SK-N-SH treated with all-trans-retinoic acid at 6 μM for 48 hours (cell line): ENCODE measurements around the gene FARS2.

ENCODE experiments used
- ATAC-seq: fragments of 200-7000 bp; cut with Tn5 transposase; 3 replicates; pipeline ENCODE4 v1.9.1; 2020; ENCODE audit warnings: mild to moderate bottlenecking, moderate library complexity
- ARNTL ChIP-seq: fragments of 450-650 bp; formaldehyde crosslinking; IDR thresholded peaks from 2 replicates; pipeline ENCODE4 v1.5.0; 2020; ENCODE audit warnings: low read depth, mild to moderate bottlenecking, moderate library complexity, borderline replicate concordance
- BACH2 ChIP-seq: fragments of 250-450 bp; sonication (Bioruptor Pico); IDR thresholded peaks from 2 replicates; pipeline ENCODE4 v1.9.0; 2021; ENCODE audit warnings: mild to moderate bottlenecking, borderline replicate concordance
- CSDC2 ChIP-seq: fragments of 250-450 bp; sonication (Bioruptor Pico); IDR thresholded peaks from 2 replicates; pipeline ENCODE4 v1.5.0; 2020; ENCODE audit warnings: mild to moderate bottlenecking, moderate library complexity
- ESRRG ChIP-seq: fragments of 250-450 bp; sonication (Bioruptor Pico); IDR thresholded peaks from 2 replicates; pipeline ENCODE4 v1.6.1; 2021; ENCODE audit warnings: mild to moderate bottlenecking
- GLIS3 ChIP-seq: fragments of 250-450 bp; sonication (Bioruptor Pico); IDR thresholded peaks from 2 replicates; pipeline ENCODE4 v1.5.0; 2020; ENCODE audit warnings: mild to moderate bottlenecking, moderate library complexity
- PPARA ChIP-seq: fragments of 250-450 bp; sonication (Bioruptor Pico); IDR thresholded peaks from 2 replicates; pipeline ENCODE4 v1.5.0; 2020; ENCODE audit warnings: mild to moderate bottlenecking, borderline replicate concordance
- RARB ChIP-seq: fragments of 250-450 bp; sonication (Bioruptor Pico); IDR thresholded peaks from 2 replicates; pipeline ENCODE4 v1.8.0; 2021; ENCODE audit warnings: mild to moderate bottlenecking, moderate library complexity
- SNAI2 ChIP-seq: fragments of 250-450 bp; sonication (Bioruptor Pico); IDR thresholded peaks from 2 replicates; pipeline ENCODE4 v1.5.0; 2020; ENCODE audit warnings: mild to moderate bottlenecking, moderate library complexity
- TOX ChIP-seq: fragments of 250-450 bp; sonication (Bioruptor Pico); IDR thresholded peaks from 2 replicates; pipeline ENCODE4 v1.8.0; 2021; ENCODE audit warnings: mild to moderate bottlenecking, moderate library complexity, borderline replicate concordance
- ZC3H10 ChIP-seq: fragments of 250-450 bp; sonication (Bioruptor Pico); IDR thresholded peaks from 2 replicates; pipeline ENCODE4 v1.5.1; 2021; ENCODE audit warnings: mild to moderate bottlenecking, moderate library complexity
- ZFP3 ChIP-seq: fragments of 250-450 bp; sonication (Bioruptor Pico); IDR thresholded peaks from 2 replicates; pipeline ENCODE4 v1.5.0; 2020; ENCODE audit warnings: mild to moderate bottlenecking, moderate library complexity
- ZNF565 ChIP-seq: fragments of 450-650 bp; formaldehyde crosslinking; conservative IDR thresholded peaks from 2 replicates; pipeline ENCODE4 v1.5.0; 2020; ENCODE audit warnings: low read depth, mild to moderate bottlenecking, moderate library complexity
- ZNF70 ChIP-seq: fragments of 450-650 bp; formaldehyde crosslinking; IDR thresholded peaks from 2 replicates; pipeline ENCODE4 v1.5.0; 2020; ENCODE audit warnings: mild to moderate bottlenecking, moderate library complexity
- ZNF8 ChIP-seq: fragments of 450-650 bp; formaldehyde crosslinking; IDR thresholded peaks from 2 replicates; pipeline ENCODE4 v1.5.0; 2020; ENCODE audit warnings: mild to moderate bottlenecking, moderate library complexity
- TF ChIP-seq, protein P1 (sequence below): fragments of 250-450 bp; sonication (Bioruptor Pico); IDR thresholded peaks from 2 replicates; pipeline ENCODE4 v1.5.1; 2020; ENCODE audit warnings: low read depth, mild to moderate bottlenecking, moderate library complexity
- TF ChIP-seq, protein P2 (sequence below): fragments of 250-450 bp; sonication (Bioruptor Pico); IDR thresholded peaks from 2 replicates; pipeline ENCODE4 v1.8.0; 2021; ENCODE audit warnings: low read depth, mild to moderate bottlenecking, moderate library complexity, borderline replicate concordance
- TF ChIP-seq, protein P3 (sequence below): fragments of 250-450 bp; sonication (Bioruptor Pico); IDR thresholded peaks from 2 replicates; pipeline ENCODE4 v1.5.1; 2021; ENCODE audit warnings: mild to moderate bottlenecking, moderate library complexity
- TF ChIP-seq, protein P4 (sequence below): fragments of 250-450 bp; sonication (Bioruptor Pico); IDR thresholded peaks from 2 replicates; pipeline ENCODE4 v1.5.0; 2020; ENCODE audit warnings: mild to moderate bottlenecking, moderate library complexity
- TF ChIP-seq, protein P5 (sequence below): fragments of 250-450 bp; sonication (Bioruptor Pico); IDR thresholded peaks from 2 replicates; pipeline ENCODE4 v1.8.0; 2020; ENCODE audit warnings: mild to moderate bottlenecking, moderate library complexity, borderline replicate concordance

FARS2 gene

GRCh38 chr6:5401845-5402738 lies 140.8 kb downstream of the FARS2 start:
- ATAC-seq, result no peak

GRCh38 chr6:5403076-5403475 lies 141.8 kb downstream of the FARS2 start:
- TF ChIP-seq, protein P1, sequence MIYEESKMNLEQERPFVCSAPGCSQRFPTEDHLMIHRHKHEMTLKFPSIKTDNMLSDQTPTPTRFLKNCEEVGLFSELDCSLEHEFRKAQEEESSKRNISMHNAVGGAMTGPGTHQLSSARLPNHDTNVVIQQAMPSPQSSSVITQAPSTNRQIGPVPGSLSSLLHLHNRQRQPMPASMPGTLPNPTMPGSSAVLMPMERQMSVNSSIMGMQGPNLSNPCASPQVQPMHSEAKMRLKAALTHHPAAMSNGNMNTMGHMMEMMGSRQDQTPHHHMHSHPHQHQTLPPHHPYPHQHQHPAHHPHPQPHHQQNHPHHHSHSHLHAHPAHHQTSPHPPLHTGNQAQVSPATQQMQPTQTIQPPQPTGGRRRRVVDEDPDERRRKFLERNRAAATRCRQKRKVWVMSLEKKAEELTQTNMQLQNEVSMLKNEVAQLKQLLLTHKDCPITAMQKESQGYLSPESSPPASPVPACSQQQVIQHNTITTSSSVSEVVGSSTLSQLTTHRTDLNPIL (CRISPR knock-in tag), result no peak
- no peak for TF ChIP-seq ESRRG (CRISPR knock-in tag)
- no peak for TF ChIP-seq ZNF8 (CRISPR knock-in tag)
- TF ChIP-seq ZFP3 (CRISPR knock-in tag), result no peak
- TF ChIP-seq SNAI2 (CRISPR knock-in tag), result no peak
- TF ChIP-seq, protein P2, sequence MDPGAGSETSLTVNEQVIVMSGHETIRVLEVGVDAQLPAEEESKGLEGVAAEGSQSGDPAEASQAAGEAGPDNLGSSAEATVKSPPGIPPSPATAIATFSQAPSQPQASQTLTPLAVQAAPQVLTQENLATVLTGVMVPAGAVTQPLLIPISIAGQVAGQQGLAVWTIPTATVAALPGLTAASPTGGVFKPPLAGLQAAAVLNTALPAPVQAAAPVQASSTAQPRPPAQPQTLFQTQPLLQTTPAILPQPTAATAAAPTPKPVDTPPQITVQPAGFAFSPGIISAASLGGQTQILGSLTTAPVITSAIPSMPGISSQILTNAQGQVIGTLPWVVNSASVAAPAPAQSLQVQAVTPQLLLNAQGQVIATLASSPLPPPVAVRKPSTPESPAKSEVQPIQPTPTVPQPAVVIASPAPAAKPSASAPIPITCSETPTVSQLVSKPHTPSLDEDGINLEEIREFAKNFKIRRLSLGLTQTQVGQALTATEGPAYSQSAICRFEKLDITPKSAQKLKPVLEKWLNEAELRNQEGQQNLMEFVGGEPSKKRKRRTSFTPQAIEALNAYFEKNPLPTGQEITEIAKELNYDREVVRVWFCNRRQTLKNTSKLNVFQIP (CRISPR knock-in tag), result no peak
- TF ChIP-seq, protein P3, sequence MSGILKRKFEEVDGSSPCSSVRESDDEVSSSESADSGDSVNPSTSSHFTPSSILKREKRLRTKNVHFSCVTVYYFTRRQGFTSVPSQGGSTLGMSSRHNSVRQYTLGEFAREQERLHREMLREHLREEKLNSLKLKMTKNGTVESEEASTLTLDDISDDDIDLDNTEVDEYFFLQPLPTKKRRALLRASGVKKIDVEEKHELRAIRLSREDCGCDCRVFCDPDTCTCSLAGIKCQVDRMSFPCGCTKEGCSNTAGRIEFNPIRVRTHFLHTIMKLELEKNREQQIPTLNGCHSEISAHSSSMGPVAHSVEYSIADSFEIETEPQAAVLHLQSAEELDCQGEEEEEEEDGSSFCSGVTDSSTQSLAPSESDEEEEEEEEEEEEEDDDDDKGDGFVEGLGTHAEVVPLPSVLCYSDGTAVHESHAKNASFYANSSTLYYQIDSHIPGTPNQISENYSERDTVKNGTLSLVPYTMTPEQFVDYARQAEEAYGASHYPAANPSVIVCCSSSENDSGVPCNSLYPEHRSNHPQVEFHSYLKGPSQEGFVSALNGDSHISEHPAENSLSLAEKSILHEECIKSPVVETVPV (CRISPR knock-in tag), result no peak
- TF ChIP-seq GLIS3 (CRISPR knock-in tag), result no peak
- TF ChIP-seq, protein P4, sequence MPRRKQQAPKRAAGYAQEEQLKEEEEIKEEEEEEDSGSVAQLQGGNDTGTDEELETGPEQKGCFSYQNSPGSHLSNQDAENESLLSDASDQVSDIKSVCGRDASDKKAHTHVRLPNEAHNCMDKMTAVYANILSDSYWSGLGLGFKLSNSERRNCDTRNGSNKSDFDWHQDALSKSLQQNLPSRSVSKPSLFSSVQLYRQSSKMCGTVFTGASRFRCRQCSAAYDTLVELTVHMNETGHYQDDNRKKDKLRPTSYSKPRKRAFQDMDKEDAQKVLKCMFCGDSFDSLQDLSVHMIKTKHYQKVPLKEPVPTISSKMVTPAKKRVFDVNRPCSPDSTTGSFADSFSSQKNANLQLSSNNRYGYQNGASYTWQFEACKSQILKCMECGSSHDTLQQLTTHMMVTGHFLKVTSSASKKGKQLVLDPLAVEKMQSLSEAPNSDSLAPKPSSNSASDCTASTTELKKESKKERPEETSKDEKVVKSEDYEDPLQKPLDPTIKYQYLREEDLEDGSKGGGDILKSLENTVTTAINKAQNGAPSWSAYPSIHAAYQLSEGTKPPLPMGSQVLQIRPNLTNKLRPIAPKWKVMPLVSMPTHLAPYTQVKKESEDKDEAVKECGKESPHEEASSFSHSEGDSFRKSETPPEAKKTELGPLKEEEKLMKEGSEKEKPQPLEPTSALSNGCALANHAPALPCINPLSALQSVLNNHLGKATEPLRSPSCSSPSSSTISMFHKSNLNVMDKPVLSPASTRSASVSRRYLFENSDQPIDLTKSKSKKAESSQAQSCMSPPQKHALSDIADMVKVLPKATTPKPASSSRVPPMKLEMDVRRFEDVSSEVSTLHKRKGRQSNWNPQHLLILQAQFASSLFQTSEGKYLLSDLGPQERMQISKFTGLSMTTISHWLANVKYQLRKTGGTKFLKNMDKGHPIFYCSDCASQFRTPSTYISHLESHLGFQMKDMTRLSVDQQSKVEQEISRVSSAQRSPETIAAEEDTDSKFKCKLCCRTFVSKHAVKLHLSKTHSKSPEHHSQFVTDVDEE (CRISPR knock-in tag), result no peak
- TF ChIP-seq PPARA, result no peak
- TF ChIP-seq RARB (CRISPR knock-in tag), result no peak
- TF ChIP-seq ARNTL (CRISPR knock-in tag), result no peak
- no peak for TF ChIP-seq ZNF565 (CRISPR knock-in tag)
- TF ChIP-seq CSDC2, result no peak
- TF ChIP-seq, all 23 proteins: peak for 0
- ATAC-seq, result no peak

More at GRCh38 chr6:5401845-5402738, 140.8 kb downstream of the FARS2 start:
- TF ChIP-seq, protein P1 (CRISPR knock-in tag), result no peak
- TF ChIP-seq ZC3H10 (no peak), ZNF565 (CRISPR knock-in tag) (no peak), CSDC2 (no peak), BACH2 (CRISPR knock-in tag) (no peak), TOX (CRISPR knock-in tag) (no peak), ARNTL (CRISPR knock-in tag) (no peak), ZNF70 (no peak), PPARA (no peak)
- TF ChIP-seq, protein P5, sequence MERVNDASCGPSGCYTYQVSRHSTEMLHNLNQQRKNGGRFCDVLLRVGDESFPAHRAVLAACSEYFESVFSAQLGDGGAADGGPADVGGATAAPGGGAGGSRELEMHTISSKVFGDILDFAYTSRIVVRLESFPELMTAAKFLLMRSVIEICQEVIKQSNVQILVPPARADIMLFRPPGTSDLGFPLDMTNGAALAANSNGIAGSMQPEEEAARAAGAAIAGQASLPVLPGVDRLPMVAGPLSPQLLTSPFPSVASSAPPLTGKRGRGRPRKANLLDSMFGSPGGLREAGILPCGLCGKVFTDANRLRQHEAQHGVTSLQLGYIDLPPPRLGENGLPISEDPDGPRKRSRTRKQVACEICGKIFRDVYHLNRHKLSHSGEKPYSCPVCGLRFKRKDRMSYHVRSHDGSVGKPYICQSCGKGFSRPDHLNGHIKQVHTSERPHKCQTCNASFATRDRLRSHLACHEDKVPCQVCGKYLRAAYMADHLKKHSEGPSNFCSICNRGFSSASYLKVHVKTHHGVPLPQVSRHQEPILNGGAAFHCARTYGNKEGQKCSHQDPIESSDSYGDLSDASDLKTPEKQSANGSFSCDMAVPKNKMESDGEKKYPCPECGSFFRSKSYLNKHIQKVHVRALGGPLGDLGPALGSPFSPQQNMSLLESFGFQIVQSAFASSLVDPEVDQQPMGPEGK (CRISPR knock-in tag), result no peak
